Measurements from ENCODE around the gene MOGAT3.

DNA sequence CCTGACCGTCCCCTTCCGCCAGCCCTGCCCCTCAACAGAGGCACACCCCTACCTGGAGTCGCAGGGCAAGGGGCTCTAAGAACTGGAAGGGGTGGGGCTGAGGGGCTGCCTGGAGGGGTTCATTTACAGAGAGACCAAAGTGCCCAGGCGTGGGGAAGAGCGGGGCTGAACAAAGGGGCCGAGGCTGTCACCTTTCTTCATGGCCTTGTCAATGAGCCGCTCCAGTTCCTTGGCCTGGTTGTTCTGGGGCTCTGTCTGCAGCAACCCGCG, 39.0 kb upstream of the MOGAT3 start:
- TF ChIP-seq, protein P1, sequence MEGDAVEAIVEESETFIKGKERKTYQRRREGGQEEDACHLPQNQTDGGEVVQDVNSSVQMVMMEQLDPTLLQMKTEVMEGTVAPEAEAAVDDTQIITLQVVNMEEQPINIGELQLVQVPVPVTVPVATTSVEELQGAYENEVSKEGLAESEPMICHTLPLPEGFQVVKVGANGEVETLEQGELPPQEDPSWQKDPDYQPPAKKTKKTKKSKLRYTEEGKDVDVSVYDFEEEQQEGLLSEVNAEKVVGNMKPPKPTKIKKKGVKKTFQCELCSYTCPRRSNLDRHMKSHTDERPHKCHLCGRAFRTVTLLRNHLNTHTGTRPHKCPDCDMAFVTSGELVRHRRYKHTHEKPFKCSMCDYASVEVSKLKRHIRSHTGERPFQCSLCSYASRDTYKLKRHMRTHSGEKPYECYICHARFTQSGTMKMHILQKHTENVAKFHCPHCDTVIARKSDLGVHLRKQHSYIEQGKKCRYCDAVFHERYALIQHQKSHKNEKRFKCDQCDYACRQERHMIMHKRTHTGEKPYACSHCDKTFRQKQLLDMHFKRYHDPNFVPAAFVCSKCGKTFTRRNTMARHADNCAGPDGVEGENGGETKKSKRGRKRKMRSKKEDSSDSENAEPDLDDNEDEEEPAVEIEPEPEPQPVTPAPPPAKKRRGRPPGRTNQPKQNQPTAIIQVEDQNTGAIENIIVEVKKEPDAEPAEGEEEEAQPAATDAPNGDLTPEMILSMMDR (IDR thresholded peaks at IDR 0.05): no peak
- no peak for TF ChIP-seq ZFX (IDR thresholded peaks at IDR 0.05; ENCODE audit: borderline replicate concordance)
